ENCODE data around the gene KNTC1.

The KNTC1 gene

GRCh38 chr12:122495258-122495657 is 31.8 kb upstream of the KNTC1 start:
- no peak overlapping the region for H3K4me2 ChIP-seq (ENCODE audit: low read depth, low read length)
- peaks cover 61% of the 10 kb centered on the region for H3K79me2 ChIP-seq (ENCODE audit: low read length)
- H3K4me3 ChIP-seq (ENCODE audit: low read length): no peak overlapping the region
- 0 out of 2 replicates have a peak, but pooled peaks cover 2% of the 10 kb centered on the region for H3F3A ChIP-seq (ENCODE audit: insufficient read depth, low read length)
- H3K4me1 ChIP-seq (ENCODE audit: low read length): no peaks in the 10 kb centered on the region
- no peaks in the 10 kb centered on the region for H3K9me2 ChIP-seq (replicated peaks; ENCODE audit: insufficient read depth, low read length)
- DNase-seq: no peak
- H3K9ac ChIP-seq (ENCODE audit: low read length): no peak overlapping the region
- no peaks in the 10 kb centered on the region for H4K20me1 ChIP-seq (ENCODE audit: insufficient read depth, low read length)
- H3K9me3 ChIP-seq (replicated peaks; ENCODE audit: insufficient read depth, low read length): no peaks in the 10 kb centered on the region
- TF ChIP-seq EZH2 (optimal IDR thresholded peaks at IDR 0.05; ENCODE audit: low read depth, low read length) (no peak), EZH2phosphoT487 (IDR thresholded peaks at IDR 0.05; ENCODE audit: low read length) (no peak)
- TF ChIP-seq, protein P1, sequence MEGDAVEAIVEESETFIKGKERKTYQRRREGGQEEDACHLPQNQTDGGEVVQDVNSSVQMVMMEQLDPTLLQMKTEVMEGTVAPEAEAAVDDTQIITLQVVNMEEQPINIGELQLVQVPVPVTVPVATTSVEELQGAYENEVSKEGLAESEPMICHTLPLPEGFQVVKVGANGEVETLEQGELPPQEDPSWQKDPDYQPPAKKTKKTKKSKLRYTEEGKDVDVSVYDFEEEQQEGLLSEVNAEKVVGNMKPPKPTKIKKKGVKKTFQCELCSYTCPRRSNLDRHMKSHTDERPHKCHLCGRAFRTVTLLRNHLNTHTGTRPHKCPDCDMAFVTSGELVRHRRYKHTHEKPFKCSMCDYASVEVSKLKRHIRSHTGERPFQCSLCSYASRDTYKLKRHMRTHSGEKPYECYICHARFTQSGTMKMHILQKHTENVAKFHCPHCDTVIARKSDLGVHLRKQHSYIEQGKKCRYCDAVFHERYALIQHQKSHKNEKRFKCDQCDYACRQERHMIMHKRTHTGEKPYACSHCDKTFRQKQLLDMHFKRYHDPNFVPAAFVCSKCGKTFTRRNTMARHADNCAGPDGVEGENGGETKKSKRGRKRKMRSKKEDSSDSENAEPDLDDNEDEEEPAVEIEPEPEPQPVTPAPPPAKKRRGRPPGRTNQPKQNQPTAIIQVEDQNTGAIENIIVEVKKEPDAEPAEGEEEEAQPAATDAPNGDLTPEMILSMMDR (IDR thresholded peaks at IDR 0.05; ENCODE audit: low read length): no peak
- no peak overlapping the region for H3K27ac ChIP-seq (ENCODE audit: low read length)
- no peaks in the 10 kb centered on the region; the same call in 1 of the 2 replicates for H3K36me3 ChIP-seq (replicated peaks; ENCODE audit: insufficient read depth, low read length)
- H3K27me3 ChIP-seq (replicated peaks; ENCODE audit: insufficient read depth, low read length): no peaks in the 10 kb centered on the region
- no peak overlapping the region for H2AFZ ChIP-seq (ENCODE audit: low read length)

DNA sequence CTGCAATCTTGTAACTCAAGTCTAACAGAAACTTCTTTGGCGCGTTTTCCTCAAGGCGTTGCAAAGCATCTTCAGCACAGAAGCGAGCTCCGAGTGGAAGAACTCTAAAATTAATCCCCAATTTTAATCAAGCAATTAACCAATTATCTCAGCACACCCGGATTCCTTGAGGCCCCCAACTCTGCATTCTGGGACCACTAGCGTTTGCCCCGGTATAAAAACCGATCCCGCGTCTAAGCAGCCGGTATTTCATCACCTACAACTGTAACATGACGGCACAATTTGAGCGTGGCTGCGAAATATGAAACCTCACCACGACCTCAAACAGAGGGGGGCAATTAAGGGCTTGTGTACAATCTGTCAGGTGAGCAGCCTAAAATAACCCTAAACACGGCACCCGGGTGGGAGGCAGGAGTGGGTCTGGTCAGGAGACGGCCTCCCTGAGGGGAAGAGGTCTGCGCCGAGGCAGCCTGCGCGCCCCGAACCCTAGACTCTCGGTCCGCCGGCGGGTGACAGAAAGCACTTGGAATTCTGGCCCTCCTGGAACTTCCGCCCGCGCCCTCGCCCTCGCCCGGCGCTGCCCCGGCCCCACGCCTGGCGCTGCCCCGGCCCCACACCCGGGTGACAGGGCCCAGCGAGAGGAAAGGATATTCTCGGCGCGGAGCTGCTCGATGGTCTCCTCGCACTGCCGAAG is 26.9 kb upstream of the KNTC1 start:
- H3K9me2 ChIP-seq (replicated peaks; ENCODE audit: insufficient read depth, low read length): no peaks in the 10 kb centered on the region
- no peaks in the 10 kb centered on the region for H3K4me1 ChIP-seq (ENCODE audit: low read length)
- H3K9me3 ChIP-seq (replicated peaks; ENCODE audit: insufficient read depth, low read length): no peaks in the 10 kb centered on the region
- peak overlapping the region; percentile 88 for H3K4me3 ChIP-seq (ENCODE audit: low read length)
- peak overlapping the region; percentile 34 for H3K4me2 ChIP-seq (ENCODE audit: low read depth, low read length)
- peak overlapping the region; percentile 48 for H2AFZ ChIP-seq (ENCODE audit: low read length)
- H3F3A ChIP-seq (ENCODE audit: insufficient read depth, low read length): peaks cover 15% of the 10 kb centered on the region; the same call in 1 of the 2 replicates
- H4K20me1 ChIP-seq (ENCODE audit: insufficient read depth, low read length): no peaks in the 10 kb centered on the region
- H3K79me2 ChIP-seq (ENCODE audit: low read length): peaks cover 45% of the 10 kb centered on the region
- H3K9ac ChIP-seq (ENCODE audit: low read length): peak overlapping the region; percentile 95
- no peaks in the 10 kb centered on the region for H3K27me3 ChIP-seq (replicated peaks; ENCODE audit: insufficient read depth, low read length)
- peak; percentile 53 for DNase-seq
- TF ChIP-seq EZH2 (optimal IDR thresholded peaks at IDR 0.05; ENCODE audit: low read depth, low read length) (no peak), EZH2phosphoT487 (IDR thresholded peaks at IDR 0.05; ENCODE audit: low read length) (no peak)
- TF ChIP-seq, protein P1 (IDR thresholded peaks at IDR 0.05; ENCODE audit: low read length): no peak
- no peaks in the 10 kb centered on the region for H3K36me3 ChIP-seq (replicated peaks; ENCODE audit: insufficient read depth, low read length)
- H3K27ac ChIP-seq (ENCODE audit: low read length): peak overlapping the region; percentile 96

DNA sequence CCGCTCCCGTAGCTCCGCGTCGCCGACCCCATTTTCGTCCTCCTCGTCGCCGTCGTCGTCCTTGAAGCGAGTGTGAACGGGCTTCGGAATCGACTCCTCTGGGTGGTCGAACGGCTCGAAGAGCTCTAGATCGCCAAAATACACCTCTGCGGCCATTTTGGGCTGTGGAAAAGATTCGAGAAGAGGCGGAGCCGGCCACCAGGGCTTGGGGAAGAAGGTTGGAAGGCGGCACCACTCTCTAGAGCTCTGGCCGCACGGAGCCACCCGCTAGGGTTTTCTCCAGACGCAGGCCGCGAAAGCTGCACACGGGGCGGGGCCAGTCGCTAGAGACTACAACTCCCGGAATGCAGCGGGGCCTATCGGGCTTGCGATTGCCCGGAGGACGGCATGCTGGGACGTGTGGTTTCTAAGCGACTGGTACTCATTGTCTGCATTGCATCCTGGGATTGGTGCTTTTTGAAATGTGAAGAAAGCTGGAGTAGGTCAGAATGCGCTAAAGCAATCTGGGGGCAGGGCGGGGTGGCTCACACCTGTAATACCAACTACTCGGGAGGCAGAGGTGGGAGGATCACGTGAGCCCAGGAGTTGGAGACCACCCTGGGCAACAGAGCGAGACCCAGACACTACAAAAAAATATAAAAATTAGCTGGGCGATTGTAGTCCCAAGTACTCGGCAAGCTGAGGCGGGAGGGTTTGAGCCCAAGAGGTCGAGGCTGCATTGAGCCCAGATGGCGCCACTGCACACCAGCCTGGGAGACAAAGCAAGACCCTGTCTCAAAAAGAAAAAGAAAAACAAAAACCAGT is 26.2 kb upstream of the KNTC1 start, which contains the start of gene ZCCHC8:
Gene ZCCHC8, minus strand, starts transcription at position 248 of the 804 bp plus-strand sequence. Its CDS starts 92 bp downstream, at position 156.
- Histone ChIP-seq H2AFZ (ENCODE audit: low read length) (peak within 1 kb of the TSS; percentile 48), H3K4me1 (ENCODE audit: low read length) (no peaks in the 10 kb centered on the region), H3K36me3 (replicated peaks; ENCODE audit: insufficient read depth, low read length) (0 out of 2 replicates have a peak, but pooled peaks cover 3% of the 10 kb centered on the region), H4K20me1 (ENCODE audit: insufficient read depth, low read length) (no peaks in the 10 kb centered on the region), H3K4me2 (ENCODE audit: low read depth, low read length) (peak within 1 kb of the TSS; percentile 54), H3K9ac (ENCODE audit: low read length) (peak within 1 kb of the TSS; percentile 95), H3K4me3 (ENCODE audit: low read length) (peak within 1 kb of the TSS; percentile 88), H3F3A (ENCODE audit: insufficient read depth, low read length) (peaks cover 15% of the 10 kb centered on the region; the same call in 1 of the 2 replicates), H3K9me3 (replicated peaks; ENCODE audit: insufficient read depth, low read length) (no peaks in the 10 kb centered on the region), H3K27ac (ENCODE audit: low read length) (peak within 1 kb of the TSS; percentile 96), H3K9me2 (replicated peaks; ENCODE audit: insufficient read depth, low read length) (no peaks in the 10 kb centered on the region), H3K27me3 (replicated peaks; ENCODE audit: insufficient read depth, low read length) (no peaks in the 10 kb centered on the region), H3K79me2 (ENCODE audit: low read length) (peaks cover 41% of the 10 kb centered on the region)
- peak; percentile 95 for DNase-seq
- no peak for TF ChIP-seq EZH2 (optimal IDR thresholded peaks at IDR 0.05; ENCODE audit: low read depth, low read length)
- TF ChIP-seq, protein P1 (IDR thresholded peaks at IDR 0.05; ENCODE audit: low read length): no peak
- TF ChIP-seq EZH2phosphoT487 (IDR thresholded peaks at IDR 0.05; ENCODE audit: low read length): no peak

Measured in MM.1S (cell line).